Loucy (cell line): ENCODE results near the gene LYZL2.
"Not testable (repeated sequence)": the region's sequence is repeated elsewhere in the genome, so short reads cannot be mapped to it uniquely, and the experiment has no call there.

Experiments
- H2AFZ ChIP-seq: fragments of 200-600 bp; sonication (generic); 2 replicates; pipeline ENCODE4 v1.6.0; 2016; ENCODE audit warnings: antibody characterized with exemption, mild to moderate bottlenecking, low read length, moderate library complexity
- H3F3A ChIP-seq: fragments of 200-600 bp; 2 replicates; pipeline ENCODE4 v1.6.0; 2016; ENCODE audit warnings: antibody characterized with exemption, low read depth, mild to moderate bottlenecking
- H3K27me3 ChIP-seq: fragments of 200-600 bp; sonication (generic); 2 replicates; pipeline ENCODE4 v1.6.1; 2014; ENCODE audit warnings: low read length, mild to moderate bottlenecking; ENCODE audit not compliant: insufficient read depth, poor library complexity, severe bottlenecking
- H3K36me3 ChIP-seq: fragments of 200-600 bp; sonication (generic); 2 replicates; pipeline ENCODE4 v1.6.1; 2016; ENCODE audit warnings: low read length; ENCODE audit not compliant: insufficient read depth
- H3K4me1 ChIP-seq: fragments of 200-600 bp; sonication (generic); 2 replicates; pipeline ENCODE4 v1.5.1; 2014; ENCODE audit warnings: low read length, mild to moderate bottlenecking; ENCODE audit not compliant: insufficient read depth, poor library complexity, severe bottlenecking
- H3K4me2 ChIP-seq: fragments of 200-600 bp; sonication (generic); 2 replicates; pipeline ENCODE4 v1.6.0; 2014; ENCODE audit warnings: antibody characterized with exemption, low read length, low read depth, mild to moderate bottlenecking; ENCODE audit not compliant: poor library complexity, severe bottlenecking
- H3K4me3 ChIP-seq: fragments of 200-600 bp; sonication (generic); 2 replicates; pipeline ENCODE4 v1.5.1; 2014; ENCODE audit warnings: low read length, mild to moderate bottlenecking, mixed read lengths; ENCODE audit not compliant: poor library complexity, severe bottlenecking
- H3K79me2 ChIP-seq: fragments of 200-600 bp; sonication (generic); 2 replicates; pipeline ENCODE4 v1.6.1; 2014; ENCODE audit warnings: low read length; ENCODE audit not compliant: insufficient read depth
- H3K9ac ChIP-seq: fragments of 200-600 bp; sonication (generic); 2 replicates; pipeline ENCODE4 v1.6.0; 2014; ENCODE audit warnings: mild to moderate bottlenecking, low read depth, low read length, moderate library complexity; ENCODE audit not compliant: poor library complexity, severe bottlenecking
- H3K9me2 ChIP-seq: fragments of 200-600 bp; sonication (generic); replicated peaks from 2 replicates; pipeline ENCODE4 v1.6.1; 2016; ENCODE audit warnings: low read depth, low read length, mixed read lengths
- H3K9me3 ChIP-seq: fragments of 200-600 bp; sonication (generic); 2 replicates; pipeline ENCODE4 v1.6.1; 2014; ENCODE audit warnings: mild to moderate bottlenecking, antibody characterized with exemption, low read length, low read depth; ENCODE audit not compliant: insufficient read depth
- H4K20me1 ChIP-seq: fragments of 200-600 bp; sonication (generic); 2 replicates; pipeline ENCODE4 v1.6.0; 2014; ENCODE audit warnings: antibody characterized with exemption, low read length, mild to moderate bottlenecking; ENCODE audit not compliant: insufficient read depth, poor library complexity, severe bottlenecking
- EZH2phosphoT487 ChIP-seq: fragments of 200-600 bp; IDR thresholded peaks from 2 replicates; pipeline ENCODE4 v1.6.1; 2018; ENCODE audit warnings: antibody characterized with exemption, mild to moderate bottlenecking, moderate library complexity, borderline replicate concordance
- TF ChIP-seq, protein P1 (sequence below): fragments of 200-600 bp; sonication (generic); conservative IDR thresholded peaks from 2 replicates; pipeline ENCODE4 v1.5.1; 2014; ENCODE audit warnings: mild to moderate bottlenecking, antibody characterized with exemption, low read length

The LYZL2 gene

DNA sequence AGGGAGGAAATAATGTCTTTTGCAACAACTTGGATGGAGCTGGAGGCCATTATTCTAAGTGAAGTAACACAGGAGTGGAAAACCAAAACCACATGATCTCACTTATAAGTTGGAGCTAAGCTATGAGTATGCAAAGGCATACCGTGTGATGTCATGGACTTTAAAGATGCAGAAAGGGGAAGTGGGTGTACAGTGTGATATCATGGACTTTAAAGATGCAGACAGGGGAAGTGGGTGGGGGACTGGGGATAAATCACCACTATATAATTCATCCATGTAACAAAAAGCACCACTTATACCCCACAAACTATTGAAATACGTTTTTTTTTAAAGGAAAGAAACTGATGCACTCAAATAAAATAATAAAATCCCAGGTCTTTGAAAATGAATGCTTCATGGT lies 29.5 kb downstream of the LYZL2 start:
- Histone ChIP-seq H3K9me3 (no peaks in the 10 kb centered on the region), H3F3A (no peaks in the 10 kb centered on the region), H3K4me2 (no peak overlapping the region), H3K4me3 (no peak overlapping the region), H2AFZ (no peak overlapping the region), H3K79me2 (no peaks in the 10 kb centered on the region), H3K9ac (no peak overlapping the region), H3K4me1 (no peaks in the 10 kb centered on the region), H3K9me2 (no peaks in the 10 kb centered on the region), H4K20me1 (no peaks in the 10 kb centered on the region), H3K36me3 (no peaks in the 10 kb centered on the region), H3K27me3 (no peaks in the 10 kb centered on the region)
- TF ChIP-seq EZH2phosphoT487, result no peak
- TF ChIP-seq, protein P1, sequence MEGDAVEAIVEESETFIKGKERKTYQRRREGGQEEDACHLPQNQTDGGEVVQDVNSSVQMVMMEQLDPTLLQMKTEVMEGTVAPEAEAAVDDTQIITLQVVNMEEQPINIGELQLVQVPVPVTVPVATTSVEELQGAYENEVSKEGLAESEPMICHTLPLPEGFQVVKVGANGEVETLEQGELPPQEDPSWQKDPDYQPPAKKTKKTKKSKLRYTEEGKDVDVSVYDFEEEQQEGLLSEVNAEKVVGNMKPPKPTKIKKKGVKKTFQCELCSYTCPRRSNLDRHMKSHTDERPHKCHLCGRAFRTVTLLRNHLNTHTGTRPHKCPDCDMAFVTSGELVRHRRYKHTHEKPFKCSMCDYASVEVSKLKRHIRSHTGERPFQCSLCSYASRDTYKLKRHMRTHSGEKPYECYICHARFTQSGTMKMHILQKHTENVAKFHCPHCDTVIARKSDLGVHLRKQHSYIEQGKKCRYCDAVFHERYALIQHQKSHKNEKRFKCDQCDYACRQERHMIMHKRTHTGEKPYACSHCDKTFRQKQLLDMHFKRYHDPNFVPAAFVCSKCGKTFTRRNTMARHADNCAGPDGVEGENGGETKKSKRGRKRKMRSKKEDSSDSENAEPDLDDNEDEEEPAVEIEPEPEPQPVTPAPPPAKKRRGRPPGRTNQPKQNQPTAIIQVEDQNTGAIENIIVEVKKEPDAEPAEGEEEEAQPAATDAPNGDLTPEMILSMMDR, result no peak

GRCh38 chr10:30598105-30598776 lies 31.3 kb downstream of the LYZL2 start:
- Histone ChIP-seq H4K20me1 (no peaks in the 10 kb centered on the region), H3K4me3 (no peak overlapping the region), H3K9ac (no peak overlapping the region), H3K79me2 (no peaks in the 10 kb centered on the region), H3K27me3 (no peaks in the 10 kb centered on the region), H3F3A (no peaks in the 10 kb centered on the region), H3K36me3 (no peaks in the 10 kb centered on the region), H2AFZ (no peak overlapping the region), H3K4me1 (no peaks in the 10 kb centered on the region), H3K9me3 (no peaks in the 10 kb centered on the region), H3K9me2 (no peaks in the 10 kb centered on the region), H3K4me2 (no peak overlapping the region)
- no peak for TF ChIP-seq EZH2phosphoT487
- TF ChIP-seq, protein P1, result no peak

GRCh38 chr10:30597433-30597824 lies 32.1 kb downstream of the LYZL2 start:
- not testable (repeated sequence) for H3K9me3 ChIP-seq, H3K79me2 ChIP-seq, H3K27me3 ChIP-seq, H3K4me3 ChIP-seq, H3F3A ChIP-seq, H3K36me3 ChIP-seq, H4K20me1 ChIP-seq, H2AFZ ChIP-seq, H3K4me1 ChIP-seq, H3K4me2 ChIP-seq, H3K9ac ChIP-seq, H3K9me2 ChIP-seq

- H2AFZ ChIP-seq, H3K79me2 ChIP-seq, H4K20me1 ChIP-seq, H3K9me3 ChIP-seq, H3F3A ChIP-seq, H3K4me3 ChIP-seq, H3K27me3 ChIP-seq, H3K9ac ChIP-seq, H3K36me3 ChIP-seq, H3K9me2 ChIP-seq, H3K4me2 ChIP-seq, H3K4me1 ChIP-seq: not testable (repeated sequence)
Measured at GRCh38 chr10:30596493-30597432, 32.8 kb downstream of the LYZL2 start.
